HG03159 (cell line): ENCODE results near the gene NOS1.
A peak's percentile ranks its signal among the peaks of the same experiment; 100 is the strongest.
"Not testable (repeated sequence)": the region's sequence is repeated elsewhere in the genome, so short reads cannot be mapped to it uniquely, and the experiment has no call there.

Experiments
- ATAC-seq: cut with Tn5 transposase; IDR thresholded peaks from one replicate; pipeline ENCODE4 v1.9.1; 2021; ENCODE audit warnings: mild to moderate bottlenecking, moderate library complexity; ENCODE audit not compliant: unreplicated experiment

NOS1 gene

DNA sequence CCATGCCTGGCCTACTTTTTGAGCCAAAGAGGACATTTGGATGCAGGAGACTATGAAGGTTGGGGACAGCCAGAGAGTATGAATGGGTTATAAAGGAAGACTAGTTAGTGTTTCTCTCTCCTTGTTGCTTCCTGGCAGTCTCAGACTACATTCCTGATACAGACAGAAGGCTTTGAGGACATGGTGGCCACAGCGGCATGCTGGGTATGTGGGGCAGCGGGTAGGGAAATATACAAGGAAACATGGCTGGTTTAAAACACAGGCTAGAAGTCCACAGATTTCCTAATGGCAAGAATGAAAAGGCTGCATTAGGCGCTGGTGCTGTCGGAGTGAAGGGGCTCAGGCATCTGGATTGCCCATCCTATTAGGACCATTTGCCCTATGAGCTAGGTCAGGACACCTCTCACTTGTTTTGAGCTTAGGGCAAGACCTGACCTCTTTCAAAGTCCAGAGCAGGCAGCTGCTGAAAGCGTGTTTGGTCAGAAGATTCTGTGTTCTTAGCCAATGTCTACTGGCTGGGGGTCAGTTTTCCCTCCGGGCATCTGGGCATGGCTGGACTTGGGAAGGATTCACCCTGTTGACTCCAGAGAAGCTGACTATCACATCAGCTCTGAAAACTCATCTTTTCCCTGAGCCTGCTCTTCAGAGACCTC, 151.0 kb downstream of the NOS1 start:
- no peak for ATAC-seq

DNA sequence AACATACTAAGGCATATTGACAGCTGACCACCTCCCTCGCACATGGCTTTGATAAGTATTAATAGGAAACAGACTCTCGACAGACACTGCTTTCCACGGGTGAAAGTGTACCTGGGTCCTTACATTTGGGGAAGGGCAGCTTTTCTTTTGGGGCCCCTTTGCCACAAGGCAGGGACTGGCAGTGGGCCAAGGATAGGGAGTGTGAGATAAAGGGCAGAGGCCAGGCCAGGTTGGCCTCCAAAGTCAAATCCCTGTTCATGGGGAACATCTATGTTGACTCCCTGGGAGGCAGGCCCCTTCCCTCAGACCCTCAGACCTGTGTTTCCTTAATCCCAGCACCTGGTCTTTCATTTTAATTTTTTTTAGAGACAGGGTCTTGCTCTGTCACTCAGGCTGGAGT, 151.8 kb downstream of the NOS1 start:
- no peak for ATAC-seq

DNA sequence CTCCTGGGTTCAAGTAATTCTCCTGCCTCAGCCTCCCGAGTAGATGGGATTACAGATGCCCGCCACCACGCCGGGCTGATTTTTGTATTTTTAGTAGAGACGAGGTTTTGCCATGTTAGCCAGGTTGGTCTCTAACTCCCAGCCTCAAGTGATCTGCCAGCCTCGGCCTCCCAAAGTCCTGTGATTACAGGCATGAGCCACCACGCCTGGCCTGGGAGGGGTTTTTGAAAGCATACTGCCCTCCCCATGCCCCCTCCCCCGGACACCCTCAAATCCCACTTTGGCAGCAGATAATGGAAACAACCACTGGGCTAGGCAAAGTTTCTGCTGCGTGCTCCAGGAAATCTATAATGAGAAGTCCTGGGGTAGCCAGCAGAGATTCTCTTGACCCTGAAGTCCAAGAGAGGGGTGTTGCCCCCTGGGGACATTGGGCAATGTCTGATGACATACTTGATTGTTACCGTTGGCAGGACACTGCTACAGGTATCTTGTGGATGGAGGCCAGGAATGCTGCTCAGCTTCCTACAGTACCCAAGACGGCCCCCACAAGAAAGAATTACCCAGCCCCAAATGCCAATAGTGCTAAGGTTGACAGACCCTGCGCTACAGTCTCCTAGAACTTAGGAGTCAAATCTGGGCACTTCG, 152.5 kb downstream of the NOS1 start:
- ATAC-seq = no peak

DNA sequence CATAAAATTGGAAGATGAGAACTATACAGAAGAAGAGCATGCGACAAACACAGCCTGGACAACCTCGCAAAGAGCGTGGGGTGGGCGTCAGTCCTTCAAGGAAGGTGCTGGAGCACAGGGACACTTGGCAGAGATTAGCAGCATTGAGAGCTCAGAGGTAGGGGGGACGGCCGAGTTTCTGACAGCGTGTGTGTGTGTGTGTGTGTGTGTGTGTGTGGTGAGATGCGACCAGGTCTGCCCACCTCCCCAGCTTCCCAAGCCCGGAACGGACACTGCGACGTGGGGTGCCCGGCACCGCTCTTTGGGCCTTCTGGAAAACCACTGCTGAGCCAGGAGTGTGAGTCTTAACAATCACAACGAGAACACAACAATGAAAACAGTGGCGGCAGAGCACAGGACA, 153.2 kb downstream of the NOS1 start:
- no peak for ATAC-seq

DNA sequence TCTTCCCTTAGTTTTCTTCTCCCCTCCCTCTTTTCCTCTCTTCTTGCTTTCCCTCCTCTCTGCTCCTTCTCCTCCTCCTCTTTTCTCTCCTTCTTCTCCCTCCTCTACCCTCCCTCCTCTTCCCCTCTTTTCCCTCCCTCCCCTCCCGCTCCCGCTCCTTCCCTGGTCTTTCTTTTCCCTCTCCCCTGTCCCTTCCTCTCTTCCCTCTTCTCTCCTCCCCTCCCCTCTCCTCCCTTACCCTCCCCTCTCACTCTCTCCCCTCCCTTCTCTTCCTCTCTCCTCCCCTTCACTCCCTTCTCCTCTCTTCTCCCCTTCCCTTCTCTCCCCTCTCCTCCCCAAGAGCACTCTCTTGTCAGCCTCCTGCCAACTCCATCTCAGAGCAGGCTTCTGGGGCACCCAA, 153.8 kb downstream of the NOS1 start:
- no peak for ATAC-seq

DNA sequence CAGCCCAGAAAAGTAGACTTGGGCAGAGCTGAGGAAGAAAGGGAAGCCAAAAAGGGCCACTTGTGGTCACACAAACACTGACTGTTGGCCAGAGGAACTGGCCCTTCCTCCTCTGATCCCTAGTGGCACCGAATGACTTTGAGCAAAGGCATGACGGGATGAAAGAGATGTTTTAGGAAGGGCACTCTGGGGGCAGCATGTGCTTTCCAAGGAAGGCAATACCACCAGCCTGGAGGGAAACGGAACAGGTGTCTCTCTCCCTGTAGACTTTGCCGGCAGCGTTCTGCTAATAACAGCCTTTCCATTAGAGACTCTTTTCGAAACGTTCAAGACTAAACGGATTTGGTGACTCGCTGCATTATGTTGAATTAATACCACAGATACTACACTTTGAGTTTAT, 158.9 kb downstream of the NOS1 start:
- ATAC-seq = no peak

DNA sequence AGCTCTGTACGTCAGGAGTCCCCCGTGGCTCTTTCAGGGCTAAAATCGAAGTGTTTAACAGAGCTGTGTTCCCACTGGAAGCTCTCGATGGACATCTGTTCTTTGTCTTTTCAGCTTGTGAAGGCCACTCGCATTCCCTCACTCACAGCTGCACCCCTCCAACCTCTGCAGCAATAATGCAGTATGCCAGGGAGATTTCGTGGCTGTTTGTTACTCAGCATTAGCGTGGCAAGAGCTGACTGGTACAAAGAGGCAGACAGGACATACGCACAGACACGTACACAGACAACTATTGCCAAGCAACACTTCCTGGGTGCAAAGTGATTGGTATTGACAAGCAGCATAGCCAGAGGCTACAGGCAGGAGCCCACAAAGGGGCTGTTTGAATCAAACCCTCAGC, 159.4 kb downstream of the NOS1 start:
- ATAC-seq = no peak

DNA sequence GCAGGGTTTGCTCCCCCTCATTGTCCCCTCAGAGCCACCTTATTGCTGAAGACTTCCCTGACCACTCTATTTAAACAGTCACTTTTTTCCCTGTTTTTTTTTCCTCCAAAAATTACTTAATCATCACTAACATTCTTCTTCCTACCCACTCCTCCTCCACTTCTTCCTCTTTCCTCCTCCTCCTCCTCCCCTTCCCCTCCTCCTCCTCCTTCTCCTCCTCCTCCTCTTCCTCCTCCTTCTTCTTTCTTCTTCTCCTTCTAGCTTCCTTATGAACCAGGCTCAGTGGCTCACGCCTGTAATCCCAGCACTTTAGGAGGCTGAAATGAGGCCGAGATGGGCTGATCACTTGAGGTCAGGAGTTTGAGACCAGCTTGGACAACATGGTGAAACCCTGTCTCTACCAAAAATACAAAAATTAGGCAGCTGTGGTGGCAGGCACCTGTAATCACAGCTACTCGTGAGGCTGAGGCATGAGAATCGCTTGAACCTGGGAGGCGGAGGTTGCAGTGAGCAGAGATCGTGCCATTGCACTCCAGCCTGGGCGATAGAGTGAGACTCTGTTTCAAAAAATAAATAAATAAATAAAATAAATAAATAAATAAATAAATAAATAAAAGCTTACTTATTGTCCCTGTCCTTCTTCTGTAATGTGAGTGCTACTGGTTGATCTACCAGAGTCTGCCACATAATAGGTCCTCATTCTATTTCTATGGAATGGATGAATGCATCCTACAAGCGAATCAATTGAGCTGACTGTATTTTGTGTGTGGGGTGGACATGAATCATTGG, 161.3 kb downstream of the NOS1 start:
- ATAC-seq = not testable (repeated sequence)

DNA sequence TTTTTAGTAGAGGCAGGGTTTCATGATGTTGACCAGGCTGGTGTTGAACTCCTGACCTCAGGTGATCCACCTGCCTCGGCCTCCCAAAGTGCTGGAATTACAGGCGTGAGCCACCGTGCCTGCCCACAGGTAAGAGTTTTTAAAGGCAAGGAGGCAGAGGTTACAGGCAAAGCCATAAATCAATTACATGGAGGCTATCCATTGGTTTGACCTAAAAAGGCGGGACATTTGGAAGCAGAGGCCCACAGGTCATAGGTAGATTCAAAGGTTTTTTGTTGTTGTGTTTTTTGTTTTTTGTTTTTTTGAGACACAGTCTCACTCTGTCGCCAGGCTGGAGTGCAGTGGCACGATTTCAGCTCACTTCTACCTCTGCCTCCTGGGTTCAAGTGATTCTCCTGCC, 165.1 kb downstream of the NOS1 start:
- ATAC-seq = not testable (repeated sequence)

DNA sequence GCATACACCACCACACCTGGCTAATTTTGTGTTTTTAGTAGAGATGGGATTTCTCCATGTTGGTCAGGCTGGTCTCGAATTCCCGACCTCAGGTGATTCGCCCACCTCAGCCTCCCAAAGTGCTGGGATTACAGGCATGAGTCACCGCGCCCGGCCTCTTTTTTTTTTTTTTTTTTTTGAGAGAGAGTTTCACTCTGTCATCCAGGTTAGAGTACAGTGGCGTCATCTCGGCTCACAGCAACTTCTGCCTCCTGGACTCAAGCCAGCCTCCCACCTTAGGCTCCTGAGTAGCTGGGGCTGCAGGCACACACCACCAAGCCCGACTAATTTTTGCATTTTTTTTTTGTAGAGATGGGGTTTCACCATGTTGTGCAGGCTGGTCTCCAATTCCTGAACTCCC, 166.4 kb downstream of the NOS1 start:
- ATAC-seq = not testable (repeated sequence)

DNA sequence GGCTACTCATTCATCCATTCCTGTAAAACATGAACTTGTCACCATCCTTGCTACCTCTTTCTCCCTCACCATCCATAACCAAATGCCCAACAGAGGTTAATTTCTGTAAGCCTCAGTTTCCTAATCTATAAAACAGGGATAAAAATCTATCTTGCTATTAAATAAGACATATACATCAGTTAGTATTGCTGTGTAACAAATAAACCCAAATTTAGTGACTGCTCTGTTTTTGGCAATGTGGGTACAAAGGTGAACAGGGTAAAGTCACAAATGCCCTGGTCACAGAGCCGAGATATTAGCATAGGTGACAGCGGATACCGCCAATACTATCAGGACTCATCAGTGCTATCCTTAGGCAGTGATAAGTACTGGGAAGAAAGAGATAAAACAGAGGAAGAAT, 167.5 kb downstream of the NOS1 start:
- no peak for ATAC-seq

DNA sequence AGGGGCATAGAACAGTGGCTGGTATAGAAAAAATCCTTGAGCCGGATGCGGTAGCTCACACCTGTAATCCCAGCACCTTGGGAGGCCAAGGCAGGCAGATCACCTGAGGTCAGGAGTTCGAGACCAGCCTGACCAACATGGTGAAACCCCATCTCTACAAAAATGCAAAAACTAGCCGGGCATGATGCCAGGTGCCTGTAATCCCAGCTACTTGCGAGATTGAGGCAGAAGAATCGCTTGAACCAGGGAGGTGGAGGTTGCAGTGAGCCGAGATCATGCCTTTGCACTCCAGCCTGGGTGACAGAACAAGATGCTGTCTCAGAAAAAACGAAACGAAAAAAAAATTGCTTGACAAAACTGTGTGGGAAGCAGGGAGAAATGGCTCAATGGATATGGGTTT, 168.8 kb downstream of the NOS1 start:
- not testable (repeated sequence) for ATAC-seq

DNA sequence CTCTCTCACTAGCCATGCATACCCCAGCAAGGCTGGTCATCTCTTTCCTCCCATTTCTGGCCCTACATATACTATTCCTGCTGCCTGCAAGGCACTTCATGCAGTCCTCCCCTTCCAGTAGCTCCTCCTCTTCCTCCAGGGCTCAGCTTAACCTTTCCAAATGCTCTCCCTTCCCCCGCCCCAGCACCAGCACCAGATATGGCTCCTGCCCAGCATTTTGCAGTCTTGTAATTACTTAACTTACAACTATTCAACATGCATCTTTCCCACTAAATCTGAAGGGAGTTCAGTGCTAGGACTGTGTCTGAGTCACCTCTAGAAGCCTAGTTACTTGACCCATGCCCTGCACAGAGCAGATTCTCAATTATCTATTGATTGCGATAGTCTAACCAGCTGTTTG, 169.4 kb downstream of the NOS1 start:
- no peak for ATAC-seq

DNA sequence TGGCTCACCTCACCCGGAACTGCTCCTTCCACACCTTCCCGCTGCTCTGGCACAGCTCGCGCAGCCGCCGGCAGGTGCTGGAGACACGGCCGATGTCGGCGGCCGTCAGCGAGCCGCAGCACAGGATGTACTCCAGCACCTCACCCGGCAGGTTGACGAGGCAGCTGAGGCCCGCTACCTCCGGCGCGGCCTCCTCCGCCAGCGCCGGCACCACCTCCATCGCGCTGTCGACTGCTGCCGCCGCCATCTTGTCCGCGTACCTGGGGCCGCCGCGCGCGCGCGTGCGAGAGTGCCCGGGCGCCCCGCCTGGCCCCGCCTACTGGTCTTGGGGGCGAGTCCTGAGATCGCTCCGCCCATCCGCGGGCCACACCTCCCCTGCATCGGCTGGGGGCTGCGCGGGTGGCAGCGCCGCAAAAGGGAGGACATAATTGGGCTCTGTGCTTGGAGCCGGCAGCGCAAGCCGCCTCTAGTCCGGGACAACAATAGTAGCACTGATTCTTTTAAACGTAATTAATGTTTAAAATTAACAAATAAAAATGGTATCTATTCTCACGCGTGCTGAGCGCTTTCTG, 171.1 kb downstream of the NOS1 start, which contains the start of gene FBXO21:
Gene FBXO21 (minus strand): TSS at position 261 of the 572 bp plus-strand sequence. CDS start 14 bp downstream, at position 247.
- ATAC-seq = peak; percentile 87

DNA sequence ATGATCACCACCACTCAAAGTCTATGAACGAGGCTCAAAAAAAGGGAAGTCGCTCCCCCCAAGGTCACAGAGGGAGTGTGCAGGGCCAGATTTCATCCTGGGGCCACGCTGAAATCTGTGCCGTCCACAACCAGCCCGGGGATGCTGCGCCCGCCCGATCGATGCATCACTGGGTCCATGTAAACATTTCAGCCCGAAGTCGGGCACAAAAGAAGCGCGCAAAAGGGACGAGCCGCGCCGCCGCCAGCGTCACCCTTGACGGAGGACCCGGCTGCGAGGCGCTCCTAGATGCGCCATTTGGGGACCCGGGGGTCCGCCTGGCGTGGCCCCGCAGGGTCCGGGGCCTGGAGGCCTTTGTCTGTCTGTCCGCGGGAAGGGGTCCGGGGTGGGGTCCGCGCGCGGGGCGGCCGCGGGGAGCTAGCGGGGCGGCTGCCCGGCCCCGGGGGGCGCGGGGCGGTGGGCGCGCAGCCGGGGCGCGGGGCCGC, 171.7 kb downstream of the NOS1 start:
- peak; percentile 49 for ATAC-seq

DNA sequence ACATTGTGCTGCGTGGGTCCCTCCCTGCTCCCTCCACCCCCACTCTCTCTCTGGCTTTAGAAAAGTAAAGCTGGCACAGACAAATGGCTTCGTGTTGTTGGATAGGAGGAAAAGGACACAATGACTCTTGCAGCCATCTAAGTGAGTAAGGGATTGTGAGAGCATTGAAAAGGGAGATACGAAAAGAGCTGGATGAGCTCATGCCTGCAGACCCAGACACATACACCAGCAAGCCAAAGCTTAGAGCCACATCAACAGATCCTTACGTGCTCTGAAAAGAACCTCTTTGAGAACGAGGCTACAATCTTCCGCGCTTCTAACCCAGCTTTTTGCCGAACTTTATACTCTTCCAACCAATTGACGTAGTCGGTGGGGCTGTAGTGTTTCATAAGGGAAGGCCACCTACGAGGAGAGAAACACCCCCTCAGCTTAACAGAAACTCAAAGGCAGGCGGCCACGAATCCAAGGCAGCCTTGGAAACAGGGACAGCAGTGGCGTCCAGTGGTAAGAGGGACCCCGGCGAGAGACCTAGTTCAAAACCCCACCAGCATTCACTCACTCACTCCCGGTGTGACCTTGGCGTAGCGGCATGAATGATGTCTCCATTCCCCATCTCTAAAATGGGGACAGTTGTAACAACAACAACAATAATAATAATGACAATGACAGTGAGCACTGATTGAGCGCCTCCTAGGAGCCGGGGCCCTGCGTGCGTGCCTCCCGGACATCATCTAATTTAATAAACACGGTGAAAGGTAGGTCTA, 172.3 kb downstream of the NOS1 start:
- ATAC-seq = no peak

DNA sequence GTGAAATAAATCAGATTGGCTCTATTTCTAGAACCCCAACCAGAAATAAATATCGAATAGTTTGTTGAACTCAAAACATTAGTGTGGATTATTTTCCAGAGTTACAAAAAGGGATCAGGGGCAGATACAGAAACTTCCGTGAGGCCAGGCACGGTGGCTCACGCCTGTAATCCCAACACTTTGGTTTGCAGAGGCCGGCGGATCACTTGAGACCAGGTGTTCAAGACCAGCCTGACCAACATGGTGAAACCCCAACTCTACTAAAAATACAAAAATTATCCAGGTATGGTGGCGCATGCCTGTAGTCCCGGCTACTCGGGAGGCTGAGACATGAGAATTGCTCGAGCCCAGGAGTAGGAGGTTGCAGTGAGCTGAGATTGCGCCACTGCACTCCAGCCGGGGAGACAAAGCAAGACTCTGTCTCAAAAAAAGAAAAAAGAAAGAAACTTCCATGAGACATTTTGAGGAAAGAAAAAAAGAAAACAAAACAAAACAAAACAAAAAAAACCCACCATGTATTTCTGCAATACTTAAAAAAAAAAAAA, 173.2 kb downstream of the NOS1 start:
- ATAC-seq = no peak

DNA sequence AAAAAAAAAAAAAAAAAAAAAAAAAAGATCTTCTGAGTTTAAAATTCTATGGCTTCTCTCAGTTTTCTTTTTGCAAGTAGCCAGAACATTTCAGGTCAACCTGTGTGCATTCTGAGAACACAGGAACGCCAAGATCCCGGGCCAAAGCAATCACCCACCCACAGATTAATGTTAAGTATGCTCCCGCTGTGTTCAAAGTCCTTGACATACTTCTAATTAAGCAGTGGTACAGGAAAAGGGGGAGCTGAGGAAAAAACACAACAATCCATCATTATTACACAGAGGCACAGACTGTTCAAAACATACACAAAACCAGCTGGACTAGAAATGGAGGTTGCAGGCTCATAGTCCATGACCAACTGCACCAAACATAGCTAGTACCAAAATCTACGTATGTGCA, 174.0 kb downstream of the NOS1 start:
- ATAC-seq = no peak

DNA sequence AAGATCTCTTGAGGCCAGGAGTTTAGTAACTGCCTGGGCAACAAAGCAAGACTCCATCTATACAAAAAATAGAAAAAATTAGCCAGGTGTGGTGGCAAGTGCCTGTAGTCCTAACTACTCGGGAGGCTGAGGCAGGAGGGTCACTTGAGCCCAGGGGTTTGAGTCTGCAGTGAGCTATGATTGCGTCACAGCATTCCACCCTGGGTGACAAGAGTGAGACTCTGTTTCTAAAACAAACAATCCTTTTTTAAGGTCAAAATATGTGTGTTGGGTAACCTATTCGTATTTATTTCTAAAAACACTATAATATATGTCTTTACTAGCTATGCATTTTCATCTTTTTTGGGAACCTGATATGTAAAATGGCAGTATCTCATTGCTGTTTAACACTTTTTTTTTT, 178.6 kb downstream of the NOS1 start:
- no peak for ATAC-seq

DNA sequence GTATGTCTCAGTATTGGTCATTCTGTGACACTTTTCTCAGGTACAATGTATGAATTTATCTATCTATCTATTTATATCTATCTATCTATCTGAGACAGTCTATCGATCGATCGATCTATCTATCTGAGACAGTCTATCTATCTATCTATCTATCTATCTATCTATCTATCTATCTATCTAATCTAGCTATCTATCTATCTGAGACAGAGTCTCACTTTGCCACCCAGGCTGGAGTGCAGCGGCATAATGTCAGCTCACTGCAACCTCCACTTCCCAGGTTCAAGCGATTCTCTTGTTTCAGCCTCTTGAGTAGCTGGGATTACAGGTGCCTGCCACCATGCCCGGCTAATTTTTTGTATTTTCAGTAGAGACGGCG, 180.0 kb downstream of the NOS1 start:
- not testable (repeated sequence) for ATAC-seq
